Neural progenitor cell (in vitro differentiated cells): Measurements from ENCODE around the gene ZFP2. TPM values are rescaled to one million over a fixed set of nuclear protein-coding genes. Genes with fewer than 3 reads are reported as not detected.

Experiments
- DNase-seq: peaks from one replicate; pipeline ENCODE4 v3.0.0-alpha.2; 2016; ENCODE audit warnings: low spot score
- H2AFZ ChIP-seq: fragments of 200-600 bp; sonication (generic); replicated peaks from 2 replicates; pipeline ENCODE4 v1.6.1; 2016; ENCODE audit warnings: antibody characterized with exemption
- H3F3A ChIP-seq: fragments of 200-600 bp; sonication (generic); 2 replicates; pipeline ENCODE4 v1.6.1; 2016; ENCODE audit warnings: antibody characterized with exemption, low read depth
- H3K27ac ChIP-seq: fragments of 200-600 bp; sonication (generic); 2 replicates; pipeline ENCODE4 v1.5.1; 2016; ENCODE audit warnings: mild to moderate bottlenecking
- H3K27me3 ChIP-seq: fragments of 200-600 bp; sonication (generic); 2 replicates; pipeline ENCODE4 v1.6.1; 2016; ENCODE audit warnings: mild to moderate bottlenecking, moderate library complexity
- H3K36me3 ChIP-seq: fragments of 200-600 bp; sonication (generic); 2 replicates; pipeline ENCODE4 v1.5.1; 2016
- H3K4me1 ChIP-seq: fragments of 200-600 bp; sonication (generic); 2 replicates; pipeline ENCODE4 v1.6.1; 2016; ENCODE audit warnings: mixed run types
- H3K4me2 ChIP-seq: fragments of 200-600 bp; sonication (generic); 2 replicates; pipeline ENCODE4 v1.6.1; 2016
- H3K4me3 ChIP-seq: fragments of 200-600 bp; sonication (generic); 2 replicates; pipeline ENCODE4 v1.5.1; 2016
- H3K79me2 ChIP-seq: fragments of 200-600 bp; sonication (generic); 2 replicates; pipeline ENCODE4 v1.6.1; 2016; ENCODE audit warnings: low read depth
- H3K9ac ChIP-seq: fragments of 200-600 bp; sonication (generic); 2 replicates; pipeline ENCODE4 v1.6.1; 2016
- H3K9me3 ChIP-seq: fragments of 200-600 bp; sonication (generic); 2 replicates; pipeline ENCODE4 v1.5.1; 2016; ENCODE audit warnings: low read depth
- H4K20me1 ChIP-seq: fragments of 200-600 bp; sonication (generic); 2 replicates; pipeline ENCODE4 v1.6.1; 2016; ENCODE audit warnings: low read depth
- H3K27ac Mint-ChIP-seq: 3 replicates; pipeline ENCODE4 v1.8.0; 2021; ENCODE audit warnings: mixed read lengths
- H3K27me3 Mint-ChIP-seq: 2 replicates; pipeline ENCODE4 v1.8.0; 2022; ENCODE audit warnings: low read depth, mild to moderate bottlenecking, inconsistent platforms, moderate library complexity, mixed read lengths; ENCODE audit not compliant: insufficient read depth
- H3K36me3 Mint-ChIP-seq: 3 replicates; pipeline ENCODE4 v1.8.0; 2021; ENCODE audit warnings: mixed read lengths
- H3K4me1 Mint-ChIP-seq: 3 replicates; pipeline ENCODE4 v1.8.0; 2021; ENCODE audit warnings: mixed read lengths
- H3K4me3 Mint-ChIP-seq: 3 replicates; pipeline ENCODE4 v1.8.0; 2021; ENCODE audit warnings: mild to moderate bottlenecking, moderate library complexity, mixed read lengths
- H3K9me3 Mint-ChIP-seq: 3 replicates; pipeline ENCODE4 v1.8.0; 2020; ENCODE audit warnings: mixed read lengths
- CTCF ChIP-seq: fragments of 200-600 bp; sonication (generic); IDR thresholded peaks from 2 replicates; pipeline ENCODE4 v1.5.1; 2017; ENCODE audit warnings: antibody characterized with exemption, mild to moderate bottlenecking
- EZH2 ChIP-seq: fragments of 200-600 bp; sonication (generic); IDR thresholded peaks from 2 replicates; pipeline ENCODE4 v1.6.1; 2017; ENCODE audit warnings: antibody characterized with exemption, mild to moderate bottlenecking, moderate library complexity
- EZH2phosphoT487 ChIP-seq: fragments of 200-600 bp; sonication (generic); IDR thresholded peaks from 2 replicates; pipeline ENCODE4 v1.6.1; 2017; ENCODE audit warnings: antibody characterized with exemption
- total RNA-seq: library from RNA; depleted of rRNA; stranded (reverse); fragments of >200 nt; gene quantifications from 2 replicates; pipeline ENCODE4 v1.2.3, GENCODE V29; 2015; ENCODE audit warnings: low replicate concordance

ZFP2 gene
- total RNA-seq, 1 donor from 2014 or later: 14.5 TPM

GRCh38 chr5:178902849-178903248 is 7.1 kb downstream of the ZFP2 start:
- Histone ChIP-seq H3K4me1 (no peaks in the 10 kb centered on the region), H3K27ac (no peak overlapping the region), H3K79me2 (no peaks in the 10 kb centered on the region), H3K9me3 (peaks cover 12% of the 10 kb centered on the region), H3K4me2 (no peak overlapping the region), H3K27me3 (no peaks in the 10 kb centered on the region), H2AFZ (no peak overlapping the region), H4K20me1 (no peaks in the 10 kb centered on the region), H3F3A (no peaks in the 10 kb centered on the region), H3K9ac (no peak overlapping the region), H3K36me3 (no peaks in the 10 kb centered on the region), H3K4me3 (no peak overlapping the region)
- DNase-seq: no peak
- Mint-ChIP-seq H3K4me1 (no peaks in the 10 kb centered on the region), H3K4me3 (no peak overlapping the region), H3K36me3 (peaks cover 40% of the 10 kb centered on the region), H3K27ac (no peak overlapping the region), H3K9me3 (peaks cover 68% of the 10 kb centered on the region), H3K27me3 (no peaks in the 10 kb centered on the region)
- no peak for TF ChIP-seq CTCF
- TF ChIP-seq EZH2phosphoT487: no peak
- no peak for TF ChIP-seq EZH2

DNA sequence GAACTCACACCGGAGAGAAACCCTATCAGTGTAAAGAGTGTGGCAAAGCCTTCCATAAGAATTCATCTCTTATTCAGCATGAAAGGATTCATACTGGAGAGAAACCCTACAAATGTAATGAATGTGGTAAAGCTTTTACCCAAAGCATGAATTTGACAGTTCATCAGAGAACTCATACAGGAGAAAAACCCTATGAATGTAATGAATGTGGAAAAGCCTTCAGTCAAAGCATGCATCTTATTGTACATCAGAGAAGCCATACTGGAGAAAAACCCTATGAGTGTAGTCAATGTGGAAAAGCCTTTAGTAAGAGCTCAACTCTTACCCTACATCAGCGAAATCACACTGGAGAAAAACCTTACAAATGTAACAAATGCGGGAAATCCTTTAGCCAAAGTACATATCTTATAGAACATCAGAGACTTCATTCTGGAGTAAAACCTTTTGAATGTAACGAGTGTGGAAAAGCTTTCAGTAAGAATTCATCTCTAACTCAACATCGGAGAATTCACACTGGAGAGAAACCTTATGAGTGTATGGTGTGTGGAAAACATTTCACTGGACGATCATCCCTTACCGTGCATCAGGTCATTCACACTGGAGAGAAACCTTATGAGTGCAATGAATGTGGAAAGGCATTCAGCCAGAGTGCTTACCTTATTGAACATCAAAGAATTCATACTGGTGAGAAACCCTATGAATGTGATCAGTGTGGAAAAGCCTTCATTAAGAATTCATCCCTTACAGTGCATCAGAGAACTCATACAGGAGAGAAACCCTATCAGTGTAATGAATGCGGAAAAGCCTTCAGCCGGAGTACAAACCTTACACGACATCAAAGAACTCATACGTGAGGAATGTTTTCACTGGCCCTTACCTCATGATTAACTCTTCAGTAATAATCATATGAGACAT is 36.4 kb downstream of the ZFP2 start:
- H3F3A ChIP-seq: no peaks in the 10 kb centered on the region
- no peak for TF ChIP-seq EZH2
- no peak for TF ChIP-seq EZH2phosphoT487
- no peak for TF ChIP-seq CTCF
- Mint-ChIP-seq H3K9me3 (peaks cover 88% of the 10 kb centered on the region), H3K27ac (no peak overlapping the region), H3K36me3 (peaks cover 39% of the 10 kb centered on the region), H3K4me1 (no peaks in the 10 kb centered on the region), H3K4me3 (no peak overlapping the region), H3K27me3 (peaks cover 2% of the 10 kb centered on the region)
- no peak overlapping the region for H2AFZ ChIP-seq
- H3K27me3 ChIP-seq: no peaks in the 10 kb centered on the region
- no peaks in the 10 kb centered on the region for H3K79me2 ChIP-seq
- no peak overlapping the region for H3K27ac ChIP-seq
- H3K4me1 ChIP-seq: no peaks in the 10 kb centered on the region
- no peak for DNase-seq
- no peak overlapping the region for H3K4me2 ChIP-seq
- no peak overlapping the region for H3K4me3 ChIP-seq
- peaks cover 39% of the 10 kb centered on the region for H3K9me3 ChIP-seq
- H4K20me1 ChIP-seq: no peaks in the 10 kb centered on the region
- H3K9ac ChIP-seq: no peak overlapping the region
- no peaks in the 10 kb centered on the region for H3K36me3 ChIP-seq

DNA sequence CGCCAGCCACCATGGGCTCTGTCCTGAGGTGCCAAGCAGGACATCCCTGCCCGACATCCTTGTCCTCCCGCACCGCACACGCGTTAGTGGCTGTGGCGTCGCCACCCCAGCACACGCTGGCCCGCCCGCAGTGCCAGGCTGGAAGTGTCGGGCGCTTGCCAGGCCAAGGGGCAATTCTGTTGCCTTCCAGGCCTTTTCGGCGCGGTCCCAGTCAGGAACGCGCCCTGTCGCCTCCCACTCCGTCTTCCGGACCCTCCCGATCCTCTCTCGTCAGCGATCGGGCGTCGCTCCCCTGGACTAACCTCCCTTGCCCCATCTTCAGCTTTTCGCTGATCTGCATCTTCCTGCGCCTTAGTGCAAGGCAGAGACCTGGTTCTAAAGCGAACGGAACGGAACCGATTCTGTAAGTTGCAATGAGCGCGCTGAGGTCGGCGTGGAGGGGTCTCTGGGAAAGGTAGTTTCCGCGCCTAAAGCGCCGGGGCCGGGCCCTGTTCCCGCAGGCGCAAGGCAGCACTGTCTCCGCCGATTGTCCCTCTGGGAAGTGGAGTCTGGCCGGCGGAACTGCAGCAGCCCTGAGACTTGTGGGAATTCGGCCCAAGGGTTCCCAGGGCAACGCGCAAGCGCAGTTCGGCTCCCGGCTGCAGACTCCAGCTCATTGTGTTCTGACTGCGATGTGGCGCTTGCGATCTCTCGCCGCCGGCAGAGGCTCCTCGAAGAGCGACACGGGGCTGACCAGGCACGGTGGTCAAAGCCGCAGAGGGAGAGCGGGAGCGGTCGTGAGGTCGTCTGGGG is 45.1 kb downstream of the ZFP2 start, which contains the start of gene ZNF454:
ZNF454 (plus strand) TSS at position 630 of the 792 bp plus-strand sequence. CDS start 1,594 bp downstream, outside the sequence.
- H3K4me1 Mint-ChIP-seq: no peaks in the 10 kb centered on the region
- no peaks in the 10 kb centered on the region for H3K4me1 ChIP-seq
- peak within 1 kb of the TSS; percentile 21 for H3K4me3 Mint-ChIP-seq
- H3K36me3 Mint-ChIP-seq: peaks cover 2% of the 10 kb centered on the region
- no peak for DNase-seq
- no peak within 1 kb of the TSS for H3K9ac ChIP-seq
- H3K9me3 Mint-ChIP-seq: peaks cover 77% of the 10 kb centered on the region
- peaks cover 2% of the 10 kb centered on the region for H3K27me3 Mint-ChIP-seq
- no peaks in the 10 kb centered on the region for H3F3A ChIP-seq
- no peaks in the 10 kb centered on the region for H3K36me3 ChIP-seq
- no peaks in the 10 kb centered on the region for H3K27me3 ChIP-seq
- H3K79me2 ChIP-seq: no peaks in the 10 kb centered on the region
- no peak within 1 kb of the TSS for H3K4me2 ChIP-seq
- no peak within 1 kb of the TSS for H3K27ac Mint-ChIP-seq
- no peak within 1 kb of the TSS for H2AFZ ChIP-seq
- TF ChIP-seq CTCF (no peak), EZH2phosphoT487 (no peak), EZH2 (no peak)
- H4K20me1 ChIP-seq: no peaks in the 10 kb centered on the region
- H3K27ac ChIP-seq: no peak within 1 kb of the TSS
- H3K4me3 ChIP-seq: no peak within 1 kb of the TSS
- H3K9me3 ChIP-seq: no peaks in the 10 kb centered on the region
